NCI-H2029 (cell line): ENCODE measurements around the gene MALT1.
"Not testable (repeated sequence)": the region's sequence is repeated elsewhere in the genome, so short reads cannot be mapped to it uniquely, and the experiment has no call there.

Experiments
- DNase-seq: peaks from one replicate; lab custom pipeline; 2025; lab: John Stamatoyannopoulos, UW

Gene MALT1

GRCh38 chr18:58671111-58671631 lies at the start of gene MALT1:
Gene MALT1, plus strand, starts transcription at chr18:58671465. Its CDS starts 179 bp downstream, at chr18:58671644.
- peak; percentile 78 for DNase-seq

- DNase-seq = no peak
Measured at GRCh38 chr18:58624011-58624410, 47.3 kb upstream of the MALT1 start.

GRCh38 chr18:58625839-58626238 lies 45.4 kb upstream of the MALT1 start:
- no peak for DNase-seq

GRCh38 chr18:58630071-58630470 lies 41.2 kb upstream of the MALT1 start:
- no peak for DNase-seq

- DNase-seq = no peak
Measured at GRCh38 chr18:58631301-58631700, 40.0 kb upstream of the MALT1 start.

- DNase-seq = no peak
Measured at GRCh38 chr18:58632552-58632951, 38.7 kb upstream of the MALT1 start.

GRCh38 chr18:58633874-58634273 lies 37.4 kb upstream of the MALT1 start:
- DNase-seq = no peak

- DNase-seq = no peak
Measured at GRCh38 chr18:58635891-58636290, 35.4 kb upstream of the MALT1 start.

- no peak for DNase-seq
Measured at GRCh38 chr18:58637197-58637596, 34.1 kb upstream of the MALT1 start.

GRCh38 chr18:58637946-58638345 lies 33.3 kb upstream of the MALT1 start:
- DNase-seq = no peak

GRCh38 chr18:58638441-58638840 lies 32.8 kb upstream of the MALT1 start:
- DNase-seq = no peak

- DNase-seq = no peak
Measured at GRCh38 chr18:58639237-58639636, 32.0 kb upstream of the MALT1 start.

GRCh38 chr18:58639751-58640427 lies 31.4 kb upstream of the MALT1 start:
- no peak for DNase-seq

- no peak for DNase-seq
Measured at GRCh38 chr18:58640428-58640805, 30.8 kb upstream of the MALT1 start.

- DNase-seq = no peak
Measured at GRCh38 chr18:58640891-58641610, 30.2 kb upstream of the MALT1 start.

GRCh38 chr18:58643557-58643956 lies 27.7 kb upstream of the MALT1 start:
- DNase-seq = not testable (repeated sequence)

GRCh38 chr18:58645398-58645797 lies 25.9 kb upstream of the MALT1 start:
- DNase-seq = no peak

- no peak for DNase-seq
Measured at GRCh38 chr18:58646334-58646862, 24.9 kb upstream of the MALT1 start.

GRCh38 chr18:58649966-58650816 lies 21.1 kb upstream of the MALT1 start:
- DNase-seq = no peak

- not testable (repeated sequence) for DNase-seq
Measured at GRCh38 chr18:58650830-58651229, 20.4 kb upstream of the MALT1 start.

GRCh38 chr18:58653144-58653722 lies 18.0 kb upstream of the MALT1 start:
- not testable (repeated sequence) for DNase-seq
